ENCODE data around the gene PLPP3. TPM values are rescaled to one million over a fixed set of nuclear protein-coding genes. Genes with fewer than 3 reads are reported as not detected.

PLPP3 gene
- total and polyA plus RNA-seq, 2 experiments from 2014 or later = 41.9 to 61.9 TPM

DNA sequence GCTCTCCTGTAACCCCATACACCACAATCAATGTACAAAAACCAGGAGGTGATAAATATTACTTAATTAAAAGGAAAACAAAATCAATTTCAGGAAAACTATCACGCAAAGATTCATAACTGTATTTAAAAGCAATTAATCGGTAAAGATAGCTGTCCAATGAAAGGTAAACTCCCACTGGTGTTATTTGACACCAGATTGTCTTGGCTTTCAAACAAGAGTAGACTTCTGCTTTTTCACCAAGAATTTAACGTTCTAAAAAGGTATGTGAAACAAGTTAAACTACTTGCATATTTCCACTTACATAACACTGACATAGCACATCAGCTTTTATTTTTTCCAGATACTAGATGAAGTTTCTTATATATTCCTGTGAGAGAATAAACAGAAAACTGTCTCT is 3.5 kb downstream of the PLPP3 start:
- peaks cover 3% of the 10 kb centered on the region; the same call in 1 of the 3 replicates for H3K36me3 Mint-ChIP-seq (ENCODE audit: low read depth)
- peak overlapping the region; percentile 78 for H3K27ac Mint-ChIP-seq
- no peaks in the 10 kb centered on the region; the same call in 2 of the 3 replicates for H3K9me3 Mint-ChIP-seq
- Histone ChIP-seq H3K36me3 (ENCODE audit: insufficient read depth) (no peaks in the 10 kb centered on the region), H3K4me1 (ENCODE audit: insufficient read depth) (peaks cover 63% of the 10 kb centered on the region), H4K20me1 (replicated peaks; ENCODE audit: insufficient read depth) (peaks cover 18% of the 10 kb centered on the region; the same call in 1 of the 2 replicates), H3K27me3 (ENCODE audit: insufficient read depth) (no peaks in the 10 kb centered on the region), H3K79me2 (replicated peaks; ENCODE audit: insufficient read depth) (peaks cover 92% of the 10 kb centered on the region), H2AFZ (no peak overlapping the region), H3K27ac (ENCODE audit: low read depth) (no peak overlapping the region), H3F3A (replicated peaks; ENCODE audit: low read depth) (no peaks in the 10 kb centered on the region), H3K9me2 (ENCODE audit: insufficient read depth) (no peaks in the 10 kb centered on the region), H3K4me3 (peak overlapping the region; percentile 82), H3K4me2 (peak overlapping the region; percentile 76)
- ATAC-seq (no peak), DNase-seq (ENCODE audit: low spot score) (no peak)
- H3K4me3 Mint-ChIP-seq = peak overlapping the region; percentile 94
- H3K4me1 Mint-ChIP-seq = peaks cover 60% of the 10 kb centered on the region
- TF ChIP-seq, protein P1, sequence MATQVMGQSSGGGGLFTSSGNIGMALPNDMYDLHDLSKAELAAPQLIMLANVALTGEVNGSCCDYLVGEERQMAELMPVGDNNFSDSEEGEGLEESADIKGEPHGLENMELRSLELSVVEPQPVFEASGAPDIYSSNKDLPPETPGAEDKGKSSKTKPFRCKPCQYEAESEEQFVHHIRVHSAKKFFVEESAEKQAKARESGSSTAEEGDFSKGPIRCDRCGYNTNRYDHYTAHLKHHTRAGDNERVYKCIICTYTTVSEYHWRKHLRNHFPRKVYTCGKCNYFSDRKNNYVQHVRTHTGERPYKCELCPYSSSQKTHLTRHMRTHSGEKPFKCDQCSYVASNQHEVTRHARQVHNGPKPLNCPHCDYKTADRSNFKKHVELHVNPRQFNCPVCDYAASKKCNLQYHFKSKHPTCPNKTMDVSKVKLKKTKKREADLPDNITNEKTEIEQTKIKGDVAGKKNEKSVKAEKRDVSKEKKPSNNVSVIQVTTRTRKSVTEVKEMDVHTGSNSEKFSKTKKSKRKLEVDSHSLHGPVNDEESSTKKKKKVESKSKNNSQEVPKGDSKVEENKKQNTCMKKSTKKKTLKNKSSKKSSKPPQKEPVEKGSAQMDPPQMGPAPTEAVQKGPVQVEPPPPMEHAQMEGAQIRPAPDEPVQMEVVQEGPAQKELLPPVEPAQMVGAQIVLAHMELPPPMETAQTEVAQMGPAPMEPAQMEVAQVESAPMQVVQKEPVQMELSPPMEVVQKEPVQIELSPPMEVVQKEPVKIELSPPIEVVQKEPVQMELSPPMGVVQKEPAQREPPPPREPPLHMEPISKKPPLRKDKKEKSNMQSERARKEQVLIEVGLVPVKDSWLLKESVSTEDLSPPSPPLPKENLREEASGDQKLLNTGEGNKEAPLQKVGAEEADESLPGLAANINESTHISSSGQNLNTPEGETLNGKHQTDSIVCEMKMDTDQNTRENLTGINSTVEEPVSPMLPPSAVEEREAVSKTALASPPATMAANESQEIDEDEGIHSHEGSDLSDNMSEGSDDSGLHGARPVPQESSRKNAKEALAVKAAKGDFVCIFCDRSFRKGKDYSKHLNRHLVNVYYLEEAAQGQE (IDR thresholded peaks at IDR 0.05; ENCODE audit: unreplicated experiment) = no peak
- TF ChIP-seq, protein P2, sequence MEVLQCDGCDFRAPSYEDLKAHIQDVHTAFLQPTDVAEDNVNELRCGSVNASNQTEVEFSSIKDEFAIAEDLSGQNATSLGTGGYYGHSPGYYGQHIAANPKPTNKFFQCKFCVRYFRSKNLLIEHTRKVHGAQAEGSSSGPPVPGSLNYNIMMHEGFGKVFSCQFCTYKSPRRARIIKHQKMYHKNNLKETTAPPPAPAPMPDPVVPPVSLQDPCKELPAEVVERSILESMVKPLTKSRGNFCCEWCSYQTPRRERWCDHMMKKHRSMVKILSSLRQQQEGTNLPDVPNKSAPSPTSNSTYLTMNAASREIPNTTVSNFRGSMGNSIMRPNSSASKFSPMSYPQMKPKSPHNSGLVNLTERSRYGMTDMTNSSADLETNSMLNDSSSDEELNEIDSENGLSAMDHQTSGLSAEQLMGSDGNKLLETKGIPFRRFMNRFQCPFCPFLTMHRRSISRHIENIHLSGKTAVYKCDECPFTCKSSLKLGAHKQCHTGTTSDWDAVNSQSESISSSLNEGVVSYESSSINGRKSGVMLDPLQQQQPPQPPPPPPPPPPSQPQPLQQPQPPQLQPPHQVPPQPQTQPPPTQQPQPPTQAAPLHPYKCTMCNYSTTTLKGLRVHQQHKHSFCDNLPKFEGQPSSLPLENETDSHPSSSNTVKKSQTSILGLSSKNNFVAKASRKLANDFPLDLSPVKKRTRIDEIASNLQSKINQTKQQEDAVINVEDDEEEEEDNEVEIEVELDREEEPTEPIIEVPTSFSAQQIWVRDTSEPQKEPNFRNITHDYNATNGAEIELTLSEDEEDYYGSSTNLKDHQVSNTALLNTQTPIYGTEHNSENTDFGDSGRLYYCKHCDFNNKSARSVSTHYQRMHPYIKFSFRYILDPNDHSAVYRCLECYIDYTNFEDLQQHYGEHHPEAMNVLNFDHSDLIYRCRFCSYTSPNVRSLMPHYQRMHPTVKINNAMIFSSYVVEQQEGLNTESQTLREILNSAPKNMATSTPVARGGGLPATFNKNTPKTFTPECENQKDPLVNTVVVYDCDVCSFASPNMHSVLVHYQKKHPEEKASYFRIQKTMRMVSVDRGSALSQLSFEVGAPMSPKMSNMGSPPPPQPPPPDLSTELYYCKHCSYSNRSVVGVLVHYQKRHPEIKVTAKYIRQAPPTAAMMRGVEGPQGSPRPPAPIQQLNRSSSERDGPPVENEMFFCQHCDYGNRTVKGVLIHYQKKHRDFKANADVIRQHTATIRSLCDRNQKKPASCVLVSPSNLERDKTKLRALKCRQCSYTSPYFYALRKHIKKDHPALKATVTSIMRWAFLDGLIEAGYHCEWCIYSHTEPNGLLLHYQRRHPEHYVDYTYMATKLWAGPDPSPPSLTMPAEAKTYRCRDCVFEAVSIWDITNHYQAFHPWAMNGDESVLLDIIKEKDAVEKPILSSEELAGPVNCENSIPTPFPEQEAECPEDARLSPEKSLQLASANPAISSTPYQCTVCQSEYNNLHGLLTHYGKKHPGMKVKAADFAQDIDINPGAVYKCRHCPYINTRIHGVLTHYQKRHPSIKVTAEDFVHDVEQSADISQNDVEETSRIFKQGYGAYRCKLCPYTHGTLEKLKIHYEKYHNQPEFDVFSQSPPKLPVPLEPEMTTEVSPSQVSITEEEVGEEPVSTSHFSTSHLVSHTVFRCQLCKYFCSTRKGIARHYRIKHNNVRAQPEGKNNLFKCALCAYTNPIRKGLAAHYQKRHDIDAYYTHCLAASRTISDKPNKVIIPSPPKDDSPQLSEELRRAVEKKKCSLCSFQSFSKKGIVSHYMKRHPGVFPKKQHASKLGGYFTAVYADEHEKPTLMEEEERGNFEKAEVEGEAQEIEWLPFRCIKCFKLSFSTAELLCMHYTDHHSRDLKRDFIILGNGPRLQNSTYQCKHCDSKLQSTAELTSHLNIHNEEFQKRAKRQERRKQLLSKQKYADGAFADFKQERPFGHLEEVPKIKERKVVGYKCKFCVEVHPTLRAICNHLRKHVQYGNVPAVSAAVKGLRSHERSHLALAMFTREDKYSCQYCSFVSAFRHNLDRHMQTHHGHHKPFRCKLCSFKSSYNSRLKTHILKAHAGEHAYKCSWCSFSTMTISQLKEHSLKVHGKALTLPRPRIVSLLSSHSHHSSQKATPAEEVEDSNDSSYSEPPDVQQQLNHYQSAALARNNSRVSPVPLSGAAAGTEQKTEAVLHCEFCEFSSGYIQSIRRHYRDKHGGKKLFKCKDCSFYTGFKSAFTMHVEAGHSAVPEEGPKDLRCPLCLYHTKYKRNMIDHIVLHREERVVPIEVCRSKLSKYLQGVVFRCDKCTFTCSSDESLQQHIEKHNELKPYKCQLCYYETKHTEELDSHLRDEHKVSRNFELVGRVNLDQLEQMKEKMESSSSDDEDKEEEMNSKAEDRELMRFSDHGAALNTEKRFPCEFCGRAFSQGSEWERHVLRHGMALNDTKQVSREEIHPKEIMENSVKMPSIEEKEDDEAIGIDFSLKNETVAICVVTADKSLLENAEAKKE (CRISPR knock-in tag; IDR thresholded peaks at IDR 0.05) = no peak
- TF ChIP-seq ZNF331 (CRISPR knock-in tag; IDR thresholded peaks at IDR 0.05; ENCODE audit: low read depth) (no peak), NANOG (IDR thresholded peaks at IDR 0.05; ENCODE audit: borderline replicate concordance) (no peak), CREB1 (CRISPR knock-in tag; IDR thresholded peaks at IDR 0.05; ENCODE audit: low read depth) (no peak), POLR2AphosphoS5 (IDR thresholded peaks at IDR 0.05; ENCODE audit: low read depth) (no peak), EZH2phosphoT487 (IDR thresholded peaks at IDR 0.05; ENCODE audit: unreplicated experiment) (no peak), STAT1 (IDR thresholded peaks at IDR 0.05; ENCODE audit: unreplicated experiment) (no peak), JUNB (IDR thresholded peaks at IDR 0.05; ENCODE audit: unreplicated experiment) (no peak), ZNF114 (CRISPR knock-in tag; IDR thresholded peaks at IDR 0.05) (no peak), EZH2 (IDR thresholded peaks at IDR 0.05; ENCODE audit: low read depth, unreplicated experiment) (no peak)
- TF ChIP-seq, protein P3, sequence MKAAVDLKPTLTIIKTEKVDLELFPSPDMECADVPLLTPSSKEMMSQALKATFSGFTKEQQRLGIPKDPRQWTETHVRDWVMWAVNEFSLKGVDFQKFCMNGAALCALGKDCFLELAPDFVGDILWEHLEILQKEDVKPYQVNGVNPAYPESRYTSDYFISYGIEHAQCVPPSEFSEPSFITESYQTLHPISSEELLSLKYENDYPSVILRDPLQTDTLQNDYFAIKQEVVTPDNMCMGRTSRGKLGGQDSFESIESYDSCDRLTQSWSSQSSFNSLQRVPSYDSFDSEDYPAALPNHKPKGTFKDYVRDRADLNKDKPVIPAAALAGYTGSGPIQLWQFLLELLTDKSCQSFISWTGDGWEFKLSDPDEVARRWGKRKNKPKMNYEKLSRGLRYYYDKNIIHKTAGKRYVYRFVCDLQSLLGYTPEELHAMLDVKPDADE (IDR thresholded peaks at IDR 0.05) = no peak
- TF ChIP-seq, protein P4, sequence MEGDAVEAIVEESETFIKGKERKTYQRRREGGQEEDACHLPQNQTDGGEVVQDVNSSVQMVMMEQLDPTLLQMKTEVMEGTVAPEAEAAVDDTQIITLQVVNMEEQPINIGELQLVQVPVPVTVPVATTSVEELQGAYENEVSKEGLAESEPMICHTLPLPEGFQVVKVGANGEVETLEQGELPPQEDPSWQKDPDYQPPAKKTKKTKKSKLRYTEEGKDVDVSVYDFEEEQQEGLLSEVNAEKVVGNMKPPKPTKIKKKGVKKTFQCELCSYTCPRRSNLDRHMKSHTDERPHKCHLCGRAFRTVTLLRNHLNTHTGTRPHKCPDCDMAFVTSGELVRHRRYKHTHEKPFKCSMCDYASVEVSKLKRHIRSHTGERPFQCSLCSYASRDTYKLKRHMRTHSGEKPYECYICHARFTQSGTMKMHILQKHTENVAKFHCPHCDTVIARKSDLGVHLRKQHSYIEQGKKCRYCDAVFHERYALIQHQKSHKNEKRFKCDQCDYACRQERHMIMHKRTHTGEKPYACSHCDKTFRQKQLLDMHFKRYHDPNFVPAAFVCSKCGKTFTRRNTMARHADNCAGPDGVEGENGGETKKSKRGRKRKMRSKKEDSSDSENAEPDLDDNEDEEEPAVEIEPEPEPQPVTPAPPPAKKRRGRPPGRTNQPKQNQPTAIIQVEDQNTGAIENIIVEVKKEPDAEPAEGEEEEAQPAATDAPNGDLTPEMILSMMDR (conservative IDR thresholded peaks at IDR 0.05; ENCODE audit: low read depth in 2 of 2) = no peak
- peaks cover 8% of the 10 kb centered on the region for H3K27me3 Mint-ChIP-seq (ENCODE audit: insufficient read depth, low read depth, poor library complexity)
